Measurements from ENCODE around the gene CFAP46. TPM values are rescaled to one million over a fixed set of nuclear protein-coding genes. Genes with fewer than 3 reads are reported as not detected.
A peak's percentile ranks its signal among the peaks of the same experiment; 100 is the strongest.
"Not testable (repeated sequence)": the region's sequence is repeated elsewhere in the genome, so short reads cannot be mapped to it uniquely, and the experiment has no call there.

CFAP46 gene
- total and polyA plus RNA-seq, 3 experiments from 2014 or later = 0.09 TPM; not detected in 2

GRCh38 chr10:132845780-132846595 is 96.4 kb downstream of the CFAP46 start:
- H3K27ac Mint-ChIP-seq = no peak overlapping the region
- no peaks in the 10 kb centered on the region for H3K36me3 ChIP-seq (ENCODE audit: insufficient read depth, low read length)
- H3K9me3 ChIP-seq (ENCODE audit: low read length) = peaks cover 4% of the 10 kb centered on the region
- DNase-seq = no peak
- ChIA-PET POLR2A (no interaction called here), CTCF (no interaction called here)
- H3K27ac ChIP-seq (ENCODE audit: low read depth, low read length) = no peak overlapping the region
- no peak overlapping the region for H3K4me3 Mint-ChIP-seq
- H3K9me3 Mint-ChIP-seq = peaks cover 7 to 17% (median 12%) of the 10 kb centered on the region in 5 donors
- peaks cover 5% of the 10 kb centered on the region for H3K4me1 ChIP-seq (ENCODE audit: insufficient read depth, low read length)
- H3K27me3 ChIP-seq (ENCODE audit: insufficient read depth, low read length, poor library complexity, severe bottlenecking) = no peaks in the 10 kb centered on the region
- peaks cover 0 to 8% (median 0%) of the 10 kb centered on the region in 3 donors for H3K36me3 Mint-ChIP-seq
- H3K4me1 Mint-ChIP-seq = peaks cover 8 to 15% (median 12%) of the 10 kb centered on the region in 3 donors
- H3K4me3 ChIP-seq (ENCODE audit: low read length) = no peak overlapping the region
- H3K27me3 Mint-ChIP-seq = peaks cover 2 to 12% of the 10 kb centered on the region in 2 donors

- Mint-ChIP-seq H3K4me3 (no peak overlapping the region), H3K9me3 (peaks cover 7 to 17% (median 12%) of the 10 kb centered on the region in 5 donors), H3K27ac (no peak overlapping the region), H3K4me1 (peaks cover 8 to 15% (median 12%) of the 10 kb centered on the region in 3 donors), H3K36me3 (peaks cover 0 to 8% (median 0%) of the 10 kb centered on the region in 3 donors), H3K27me3 (peaks cover 2 to 12% of the 10 kb centered on the region in 2 donors)
- Histone ChIP-seq H3K36me3 (ENCODE audit: insufficient read depth, low read length) (no peaks in the 10 kb centered on the region), H3K4me3 (ENCODE audit: low read length) (no peak overlapping the region), H3K27ac (ENCODE audit: low read depth, low read length) (no peak overlapping the region), H3K4me1 (ENCODE audit: insufficient read depth, low read length) (peaks cover 5% of the 10 kb centered on the region), H3K9me3 (ENCODE audit: low read length) (peaks cover 4% of the 10 kb centered on the region), H3K27me3 (ENCODE audit: insufficient read depth, low read length, poor library complexity, severe bottlenecking) (no peaks in the 10 kb centered on the region)
- CTCF ChIA-PET = no interaction called here
- POLR2A ChIA-PET = no interaction called here
- DNase-seq = no peak
Measured at GRCh38 chr10:132845041-132845551, 97.3 kb downstream of the CFAP46 start.

- H3K4me1 Mint-ChIP-seq = peaks cover 8 to 15% (median 12%) of the 10 kb centered on the region in 3 donors
- no peak for DNase-seq
- H3K27ac ChIP-seq (ENCODE audit: low read depth, low read length) = no peak overlapping the region
- no peaks in the 10 kb centered on the region for H3K36me3 ChIP-seq (ENCODE audit: insufficient read depth, low read length)
- ChIA-PET CTCF (no interaction called here), POLR2A (no interaction called here)
- H3K9me3 Mint-ChIP-seq = peaks cover 7 to 17% (median 12%) of the 10 kb centered on the region in 5 donors
- no peak overlapping the region for H3K4me3 ChIP-seq (ENCODE audit: low read length)
- H3K27ac Mint-ChIP-seq = no peak overlapping the region
- no peak overlapping the region for H3K4me3 Mint-ChIP-seq
- peaks cover 0 to 8% (median 0%) of the 10 kb centered on the region in 3 donors for H3K36me3 Mint-ChIP-seq
- no peaks in the 10 kb centered on the region for H3K27me3 ChIP-seq (ENCODE audit: insufficient read depth, low read length, poor library complexity, severe bottlenecking)
- peaks cover 4% of the 10 kb centered on the region for H3K9me3 ChIP-seq (ENCODE audit: low read length)
- peaks cover 2 to 12% of the 10 kb centered on the region in 2 donors for H3K27me3 Mint-ChIP-seq
- peaks cover 5% of the 10 kb centered on the region for H3K4me1 ChIP-seq (ENCODE audit: insufficient read depth, low read length)
Measured at GRCh38 chr10:132844069-132844809, 98.1 kb downstream of the CFAP46 start.

- H3K27ac ChIP-seq (ENCODE audit: low read depth, low read length); DNase-seq; H3K27ac Mint-ChIP-seq; H3K36me3 Mint-ChIP-seq; H3K4me3 ChIP-seq (ENCODE audit: low read length); POLR2A ChIA-PET; H3K4me1 ChIP-seq (ENCODE audit: insufficient read depth, low read length); H3K9me3 ChIP-seq (ENCODE audit: low read length); H3K27me3 Mint-ChIP-seq; H3K36me3 ChIP-seq (ENCODE audit: insufficient read depth, low read length); H3K4me1 Mint-ChIP-seq; H3K27me3 ChIP-seq (ENCODE audit: insufficient read depth, low read length, poor library complexity, severe bottlenecking); H3K4me3 Mint-ChIP-seq; CTCF ChIA-PET: not testable (repeated sequence)
- H3K9me3 Mint-ChIP-seq = peaks cover 7 to 19% (median 12%) of the 10 kb centered on the region in 5 donors
Measured at GRCh38 chr10:132843276-132843675, 99.1 kb downstream of the CFAP46 start.

- peaks cover 4% of the 10 kb centered on the region for H3K9me3 ChIP-seq (ENCODE audit: low read length)
- Mint-ChIP-seq H3K27me3 (peaks cover 2 to 8% of the 10 kb centered on the region in 2 donors), H3K4me3 (no peak overlapping the region), H3K4me1 (no peaks in the 10 kb centered on the region), H3K9me3 (peaks cover 7 to 19% (median 12%) of the 10 kb centered on the region in 5 donors), H3K27ac (no peak overlapping the region), H3K36me3 (peaks cover 0 to 8% (median 0%) of the 10 kb centered on the region in 3 donors)
- no peaks in the 10 kb centered on the region for H3K27me3 ChIP-seq (ENCODE audit: insufficient read depth, low read length, poor library complexity, severe bottlenecking)
- CTCF ChIA-PET = no interaction called here
- DNase-seq = no peak
- POLR2A ChIA-PET = no interaction called here
- no peaks in the 10 kb centered on the region for H3K36me3 ChIP-seq (ENCODE audit: insufficient read depth, low read length)
- no peak overlapping the region for H3K27ac ChIP-seq (ENCODE audit: low read depth, low read length)
- no peak overlapping the region for H3K4me3 ChIP-seq (ENCODE audit: low read length)
- H3K4me1 ChIP-seq (ENCODE audit: insufficient read depth, low read length) = no peaks in the 10 kb centered on the region
Measured at GRCh38 chr10:132842397-132842796, 100.0 kb downstream of the CFAP46 start.

- no peaks in the 10 kb centered on the region for H3K36me3 ChIP-seq (ENCODE audit: insufficient read depth, low read length)
- H3K27me3 Mint-ChIP-seq = peaks cover 2 to 8% of the 10 kb centered on the region in 2 donors
- no peaks in the 10 kb centered on the region for H3K27me3 ChIP-seq (ENCODE audit: insufficient read depth, low read length, poor library complexity, severe bottlenecking)
- peaks cover 0 to 8% (median 0%) of the 10 kb centered on the region in 3 donors for H3K36me3 Mint-ChIP-seq
- DNase-seq = no peak
- peak overlapping the region in 1 of 8 donors; percentile 26 for H3K27ac Mint-ChIP-seq
- peaks cover 7 to 19% (median 12%) of the 10 kb centered on the region in 5 donors for H3K9me3 Mint-ChIP-seq
- H3K4me1 ChIP-seq (ENCODE audit: insufficient read depth, low read length) = no peaks in the 10 kb centered on the region
- peaks cover 0 to 1% (median 0%) of the 10 kb centered on the region in 3 donors for H3K4me1 Mint-ChIP-seq
- CTCF ChIA-PET = no interaction called here
- H3K9me3 ChIP-seq (ENCODE audit: low read length) = peaks cover 4% of the 10 kb centered on the region
- no peak overlapping the region for H3K4me3 Mint-ChIP-seq
- POLR2A ChIA-PET = no interaction called here
- no peak overlapping the region for H3K4me3 ChIP-seq (ENCODE audit: low read length)
- H3K27ac ChIP-seq (ENCODE audit: low read depth, low read length) = no peak overlapping the region
Measured at GRCh38 chr10:132841615-132841975, 100.8 kb downstream of the CFAP46 start.

- peaks cover 4% of the 10 kb centered on the region for H3K9me3 ChIP-seq (ENCODE audit: low read length)
- no peaks in the 10 kb centered on the region for H3K36me3 ChIP-seq (ENCODE audit: insufficient read depth, low read length)
Measured at GRCh38 chr10:132840698-132841614, 101.4 kb downstream of the CFAP46 start.

More at GRCh38 chr10:132840698-132841614, 101.4 kb downstream of the CFAP46 start:
- H3K4me1 ChIP-seq (ENCODE audit: insufficient read depth, low read length) = no peaks in the 10 kb centered on the region
- H3K27me3 ChIP-seq (ENCODE audit: insufficient read depth, low read length, poor library complexity, severe bottlenecking) = no peaks in the 10 kb centered on the region
- no peak for DNase-seq
- Mint-ChIP-seq H3K36me3 (peaks cover 0 to 8% (median 0%) of the 10 kb centered on the region in 3 donors), H3K27me3 (peaks cover 2 to 8% of the 10 kb centered on the region in 2 donors), H3K4me1 (peaks cover 0 to 1% (median 0%) of the 10 kb centered on the region in 3 donors), H3K9me3 (peaks cover 7 to 19% (median 12%) of the 10 kb centered on the region in 5 donors), H3K27ac (no peak overlapping the region), H3K4me3 (no peak overlapping the region)
- no peak overlapping the region for H3K27ac ChIP-seq (ENCODE audit: low read depth, low read length)
- CTCF ChIA-PET = no interaction called here
- POLR2A ChIA-PET = no interaction called here
- H3K4me3 ChIP-seq (ENCODE audit: low read length) = no peak overlapping the region

Data from CD8-positive, alpha-beta memory T cell (primary cell).